Prostate gland (tissue), 2 donors: ENCODE data around the gene RPS6KC1.
"Not testable (repeated sequence)": the region's sequence is repeated elsewhere in the genome, so short reads cannot be mapped to it uniquely, and the experiment has no call there.

Experiments used
- POLR2A ChIP-seq: fragments of 450-650 bp; IDR thresholded peaks from one replicate; pipeline ENCODE4 v1.6.1; 2016; ENCODE audit warnings: antibody characterized with exemption, mild to moderate bottlenecking
- POLR2AphosphoS5 ChIP-seq: sonication (generic); formaldehyde crosslinking; IDR thresholded peaks from one replicate; pipeline ENCODE4 v1.6.1; 2017; ENCODE audit warnings: antibody characterized with exemption
- TF ChIP-seq, protein P1 (sequence below), 4 experiments: fragments of 200-600 bp in 2 of 4; fragments of 450-650 bp in 2 of 4; sonication (generic) in 2 of 4; IDR thresholded peaks; 1 replicate in 3 of 4; 2 replicates in 1 of 4; pipeline ENCODE4 v1.5.1; 2016 to 2019; ENCODE audit warnings: antibody characterized with exemption in 4 of 4, mild to moderate bottlenecking in 2 of 4, moderate library complexity in 2 of 4

DNA sequence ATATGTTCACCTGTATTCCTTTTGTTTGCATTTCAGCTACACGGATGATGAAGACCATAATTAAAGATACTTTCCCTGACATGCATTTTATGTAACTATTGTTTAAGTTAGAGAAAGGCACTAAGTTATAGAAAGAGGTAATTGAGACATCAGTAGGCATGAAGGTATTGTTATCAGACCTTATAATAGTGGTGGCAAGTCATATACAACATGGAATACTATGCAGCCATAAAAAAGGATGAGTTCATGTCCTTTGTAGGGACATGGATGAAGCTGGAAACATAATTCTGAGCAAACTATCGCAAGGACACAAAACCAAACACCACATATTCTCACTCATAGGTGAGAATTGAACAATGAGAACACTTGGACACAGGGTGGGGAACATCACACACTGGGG, 109.4 kb downstream of the RPS6KC1 start:
- TF ChIP-seq, protein P1, sequence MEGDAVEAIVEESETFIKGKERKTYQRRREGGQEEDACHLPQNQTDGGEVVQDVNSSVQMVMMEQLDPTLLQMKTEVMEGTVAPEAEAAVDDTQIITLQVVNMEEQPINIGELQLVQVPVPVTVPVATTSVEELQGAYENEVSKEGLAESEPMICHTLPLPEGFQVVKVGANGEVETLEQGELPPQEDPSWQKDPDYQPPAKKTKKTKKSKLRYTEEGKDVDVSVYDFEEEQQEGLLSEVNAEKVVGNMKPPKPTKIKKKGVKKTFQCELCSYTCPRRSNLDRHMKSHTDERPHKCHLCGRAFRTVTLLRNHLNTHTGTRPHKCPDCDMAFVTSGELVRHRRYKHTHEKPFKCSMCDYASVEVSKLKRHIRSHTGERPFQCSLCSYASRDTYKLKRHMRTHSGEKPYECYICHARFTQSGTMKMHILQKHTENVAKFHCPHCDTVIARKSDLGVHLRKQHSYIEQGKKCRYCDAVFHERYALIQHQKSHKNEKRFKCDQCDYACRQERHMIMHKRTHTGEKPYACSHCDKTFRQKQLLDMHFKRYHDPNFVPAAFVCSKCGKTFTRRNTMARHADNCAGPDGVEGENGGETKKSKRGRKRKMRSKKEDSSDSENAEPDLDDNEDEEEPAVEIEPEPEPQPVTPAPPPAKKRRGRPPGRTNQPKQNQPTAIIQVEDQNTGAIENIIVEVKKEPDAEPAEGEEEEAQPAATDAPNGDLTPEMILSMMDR (IDR thresholded peaks at IDR 0.05): not testable (repeated sequence)
- not testable (repeated sequence) for TF ChIP-seq POLR2A, POLR2AphosphoS5
